HCT116 (cell line): ENCODE results near the gene OTULIN. TPM values are rescaled to one million over a fixed set of nuclear protein-coding genes. Genes with fewer than 3 reads are reported as not detected.

Experiments used
- ATAC-seq: fragments of 200-7000 bp; cut with Tn5 transposase; 2 replicates; pipeline ENCODE4 v1.9.1; 2020; ENCODE audit warnings: mild to moderate bottlenecking, moderate library complexity
- BruUV-seq: library from RNA; stranded (reverse); fragments of 400-500 nt; replicated peaks from 2 replicates; lab custom pipeline; 2021; lab: Mats Ljungman, UMichigan
- CTCF ChIA-PET: fragments of 300-600 bp; sonication (Branson Sonifier 250); formaldehyde crosslinking; loops from one replicate; lab custom pipeline; 2021; ENCODE audit warnings: antibody characterized with exemption; lab: Charles Lee
- POLR2A ChIA-PET: fragments of 300-600, 350-600 bp; sonication (Branson Sonifier 250); formaldehyde crosslinking; loops from one replicate; lab custom pipeline; 2021; ENCODE audit warnings: antibody characterized with exemption; lab: Charles Lee
- RAD21 ChIA-PET, 2 experiments: fragments of 300-600 bp; sonication (Branson Sonifier 250); formaldehyde crosslinking; loops; one replicate each; lab custom pipeline; 2023; ENCODE audit warnings: low total read pairs in 2 of 2; ENCODE audit not compliant: uncharacterized antibody in 2 of 2, unreplicated experiment in 2 of 2, low non-redundant PET in 1 of 2; lab: Charles Lee
- DNase-seq: peaks from one replicate; pipeline ENCODE4 v3.0.0-alpha.2; 2010; ENCODE audit warnings: low read depth, low spot score
- H2AFZ ChIP-seq: fragments of 200-600 bp; shearing (Covaris generic), sonication (generic); 2 replicates; pipeline ENCODE4 v1.6.1; 2017; ENCODE audit warnings: low read depth, mixed run types, mixed read lengths, antibody characterized with exemption, low read length; ENCODE audit not compliant: poor library complexity, severe bottlenecking
- H3K27ac ChIP-seq: 2 replicates; pipeline ENCODE4 v1.5.1; 2012; ENCODE audit warnings: low read depth, low read length
- H3K27me3 ChIP-seq: fragments of 200-600 bp; sonication (generic); 2 replicates; pipeline ENCODE4 v1.6.1; 2016; ENCODE audit warnings: mixed run types, low read length, mixed read lengths; ENCODE audit not compliant: insufficient read depth
- H3K36me3 ChIP-seq, 2 experiments: fragments of 200-500 bp in 1 of 2; fragments of 200-600 bp in 1 of 2; sonication (Bioruptor generic) in 1 of 2; sonication (generic) in 1 of 2; 2 replicates each; pipeline versions ENCODE4 v1.5.1 to v1.6.1; 2014 to 2016; ENCODE audit warnings: low read length in 2 of 2, inconsistent platforms in 1 of 2, mixed read lengths in 1 of 2, mixed run types in 1 of 2; ENCODE audit not compliant: insufficient read depth in 2 of 2, control insufficient read depth in 1 of 2
- H3K4me1 ChIP-seq, 2 experiments: fragments of 200-600 bp in 1 of 2; sonication (generic) in 1 of 2; 2 replicates each; pipeline versions ENCODE4 v1.5.1 to v1.6.1; 2012 to 2017; ENCODE audit warnings: low read length in 2 of 2, inconsistent platforms in 1 of 2, mild to moderate bottlenecking in 1 of 2, mixed read lengths in 1 of 2, mixed run types in 1 of 2, moderate library complexity in 1 of 2; ENCODE audit not compliant: insufficient read depth in 2 of 2, control insufficient read depth in 1 of 2
- H3K4me2 ChIP-seq: fragments of 200-600 bp; sonication (generic); 2 replicates; pipeline ENCODE4 v1.6.1; 2017; ENCODE audit warnings: mixed run types, low read length, mixed read lengths
- H3K4me3 ChIP-seq, 2 experiments: fragments of 200-600 bp in 1 of 2; sonication (generic) in 1 of 2; replicated peaks in 1 of 2; 2 replicates each; pipeline ENCODE4 v1.5.1; 2011 to 2016; ENCODE audit warnings: low read length in 2 of 2, control low read depth in 1 of 2, low read depth in 1 of 2, mild to moderate bottlenecking in 1 of 2, mixed read lengths in 1 of 2, mixed run types in 1 of 2
- H3K79me2 ChIP-seq: fragments of 200-600 bp; sonication (generic); 2 replicates; pipeline ENCODE4 v1.6.1; 2017; ENCODE audit warnings: mild to moderate bottlenecking, mixed run types, low read length, moderate library complexity, mixed read lengths; ENCODE audit not compliant: insufficient read depth
- H3K9ac ChIP-seq: fragments of 200-600 bp; sonication (generic); 2 replicates; pipeline ENCODE4 v1.6.1; 2016; ENCODE audit warnings: low read length, mixed read lengths
- H3K9me2 ChIP-seq: fragments of 200-600 bp; sonication (generic), shearing (Covaris generic); 2 replicates; pipeline ENCODE4 v1.6.1; 2017; ENCODE audit warnings: mixed run types, mild to moderate bottlenecking, moderate library complexity; ENCODE audit not compliant: insufficient read depth
- H3K9me3 ChIP-seq, 2 experiments: fragments of 200-500 bp in 1 of 2; fragments of 200-600 bp in 1 of 2; sonication (Bioruptor generic) in 1 of 2; sonication (generic) in 1 of 2; 2 replicates each; pipeline ENCODE4 v1.6.1; 2014 to 2017; ENCODE audit warnings: low read length in 2 of 2, mixed read lengths in 2 of 2, inconsistent platforms in 1 of 2, low read depth in 1 of 2, mild to moderate bottlenecking in 1 of 2, mixed run types in 1 of 2, moderate library complexity in 1 of 2; ENCODE audit not compliant: control insufficient read depth in 1 of 2, insufficient read depth in 1 of 2
- H4K20me1 ChIP-seq: fragments of 200-600 bp; sonication (generic), shearing (Covaris generic); 2 replicates; pipeline ENCODE4 v1.6.1; 2017; ENCODE audit warnings: mixed run types, mild to moderate bottlenecking, moderate library complexity; ENCODE audit not compliant: insufficient read depth
- ATF3 ChIP-seq: IDR thresholded peaks from 2 replicates; pipeline ENCODE4 v1.6.1; 2012
- CBX3 ChIP-seq: IDR thresholded peaks from 2 replicates; pipeline ENCODE4 v1.6.1; 2012; ENCODE audit warnings: low read depth
- CEBPB ChIP-seq: IDR thresholded peaks from 2 replicates; pipeline ENCODE4 v1.6.1; 2012; ENCODE audit warnings: low read depth
- ELF1 ChIP-seq: IDR thresholded peaks from 2 replicates; pipeline ENCODE4 v1.6.1; 2012; ENCODE audit warnings: low read depth, borderline replicate concordance
- EZH2 ChIP-seq: fragments of 200-600 bp; sonication (generic); IDR thresholded peaks from 2 replicates; pipeline ENCODE4 v1.6.1; 2017; ENCODE audit warnings: antibody characterized with exemption, mixed run types
- EZH2phosphoT487 ChIP-seq: fragments of 200-600 bp; IDR thresholded peaks from 2 replicates; pipeline ENCODE4 v1.6.1; 2018; ENCODE audit warnings: antibody characterized with exemption, borderline replicate concordance
- JUND ChIP-seq: IDR thresholded peaks from 2 replicates; pipeline ENCODE4 v1.6.1; 2012
- POLR2A ChIP-seq: IDR thresholded peaks from 2 replicates; pipeline ENCODE4 v1.7.0; 2011; ENCODE audit warnings: borderline replicate concordance; ENCODE audit not compliant: insufficient read depth, insufficient read length; ENCODE audit errors: extremely low read depth
- POLR2AphosphoS5 ChIP-seq: IDR thresholded peaks from 2 replicates; pipeline ENCODE4 v1.6.1; 2011; ENCODE audit warnings: mild to moderate bottlenecking, low read depth, low read length, moderate library complexity
- SRF ChIP-seq: IDR thresholded peaks from 2 replicates; pipeline ENCODE4 v1.6.1; 2012; ENCODE audit warnings: low read depth
- TCF7L2 ChIP-seq: IDR thresholded peaks from 2 replicates; pipeline ENCODE4 v1.7.0; 2011; ENCODE audit warnings: borderline replicate concordance, inconsistent platforms; ENCODE audit not compliant: insufficient read depth, insufficient read length; ENCODE audit errors: extremely low read depth
- YY1 ChIP-seq: IDR thresholded peaks from 2 replicates; pipeline ENCODE4 v1.6.1; 2011; ENCODE audit warnings: low read length, low read depth, moderate library complexity, mild to moderate bottlenecking; ENCODE audit not compliant: insufficient replicate concordance; ENCODE audit errors: extremely low read depth
- ZFX ChIP-seq: fragments of 450-650 bp; IDR thresholded peaks from 2 replicates; pipeline ENCODE4 v1.6.1; 2017
- ZNF274 ChIP-seq: fragments of 200-500 bp; sonication (Bioruptor generic); IDR thresholded peaks from 2 replicates; pipeline ENCODE4 v1.6.1; 2014; ENCODE audit warnings: mild to moderate bottlenecking, low read depth, low read length, inconsistent platforms
- intact Hi-C: fragments of 100-400 bp; cut with micrococcal nuclease; formaldehyde crosslinking; loops from 2 replicates; pipeline ENCODE4 v1.10.0; 2022
- total RNA-seq: library from RNA; stranded (reverse); gene quantifications from one replicate; pipeline ENCODE4 v1.2.1, GENCODE V29; 2021; ENCODE audit not compliant: unreplicated experiment

OTULIN gene
- total RNA-seq, 1 experiment from 2014 or later: 25.7 TPM

DNA sequence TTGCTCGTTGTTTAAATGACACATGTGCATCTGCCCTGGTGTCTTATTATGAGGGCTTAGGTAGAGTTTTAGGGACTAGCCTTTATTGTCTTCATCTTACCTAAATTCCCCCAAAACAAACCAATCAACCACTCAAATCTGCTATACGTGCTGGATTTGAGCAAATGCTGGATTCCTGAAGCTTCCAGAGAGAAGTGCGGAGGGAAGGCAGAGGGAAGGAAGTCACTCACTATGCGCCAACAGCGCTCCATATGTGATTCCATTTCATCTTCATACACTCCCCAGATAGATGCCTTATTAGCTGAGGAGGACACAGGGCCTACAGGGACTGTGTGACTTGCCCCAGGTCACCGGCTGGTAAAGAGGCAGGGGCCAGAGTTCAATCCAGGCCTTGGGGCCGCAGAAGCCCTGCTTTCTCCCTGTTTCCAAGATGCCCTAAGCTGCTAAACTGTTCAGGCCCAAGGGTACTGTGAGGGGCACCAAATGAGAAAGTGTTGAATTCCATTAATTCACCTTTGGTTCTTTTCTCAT is 63.5 kb downstream of the OTULIN start (continued):
- TF ChIP-seq EZH2phosphoT487: no peak
- no peak for TF ChIP-seq ATF3
- TF ChIP-seq POLR2A: no peak
- no peak for TF ChIP-seq TCF7L2
- no peak for TF ChIP-seq SRF
- TF ChIP-seq YY1: no peak
- TF ChIP-seq EZH2: no peak
- no peak for TF ChIP-seq ZFX
- TF ChIP-seq CEBPB: no peak
- TF ChIP-seq POLR2AphosphoS5: no peak

DNA sequence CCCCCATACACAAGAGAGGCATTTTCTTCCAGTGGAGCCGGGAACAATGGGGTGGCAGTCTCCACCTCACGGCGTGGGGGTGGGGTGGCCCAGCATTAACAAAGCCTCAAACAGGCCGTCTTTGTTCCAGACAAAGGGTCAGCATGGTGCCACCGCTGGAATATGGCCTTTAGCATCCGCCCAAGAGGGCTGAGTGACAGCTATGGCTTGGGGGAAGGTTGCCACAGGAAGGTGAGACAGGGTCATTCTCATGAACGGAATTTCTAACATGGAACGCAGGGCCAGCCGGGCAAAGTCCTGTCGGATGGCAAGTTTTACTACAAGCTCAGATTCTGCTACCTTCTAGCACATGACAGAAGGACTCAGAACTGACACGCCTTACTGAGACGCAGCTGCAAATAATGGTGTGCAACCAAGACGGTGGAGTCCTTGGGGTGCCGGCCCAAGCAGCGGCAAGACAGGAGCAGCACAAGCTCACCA is 64.0 kb downstream of the OTULIN start:
- intact Hi-C loops: loop anchor here (5.0 kb wide), 1 partner anchor 219 kb away; no protein-coding TSS in a partner anchor
- no peak for DNase-seq
- ChIA-PET RAD21 (interaction anchor here (0.6 to 1.2 kb wide), 2 partner anchors 10 to 275 kb away, joined by 3 read pairs; no protein-coding TSS in a partner anchor), CTCF (interaction anchor here (1.7 to 4.7 kb wide), 2 partner anchors 275 to 277 kb away, joined by 6 to 39 read pairs; no protein-coding TSS in a partner anchor), POLR2A (no interaction called here)
- Histone ChIP-seq H3K9me3 (no peaks in the 10 kb centered on the region), H3K4me3 (no peak overlapping the region), H3K4me2 (no peak overlapping the region), H3K27me3 (no peaks in the 10 kb centered on the region), H2AFZ (no peak overlapping the region), H3K27ac (no peak overlapping the region), H3K79me2 (no peaks in the 10 kb centered on the region), H3K9me2 (no peaks in the 10 kb centered on the region), H3K4me1 (peaks cover 0 to 9% of the 10 kb centered on the region in 2 experiments; a peak in 1 of 4 replicates), H3K36me3 (no peaks in the 10 kb centered on the region), H4K20me1 (no peaks in the 10 kb centered on the region), H3K9ac (no peak overlapping the region)
- BruUV-seq: no TSS peak
- no peak for ATAC-seq
- TF ChIP-seq POLR2AphosphoS5: no peak
- TF ChIP-seq JUND: no peak
- TF ChIP-seq ZNF274: no peak
- no peak for TF ChIP-seq YY1
- no peak for TF ChIP-seq ATF3
- TF ChIP-seq ELF1: no peak
- no peak for TF ChIP-seq CBX3
- no peak for TF ChIP-seq POLR2A
- TF ChIP-seq TCF7L2: no peak
